GM18867 (cell line): ENCODE results near the gene KPTN.

Source experiments
- ATAC-seq: cut with Tn5 transposase; IDR thresholded peaks from one replicate; pipeline ENCODE4 v1.9.1; 2021; ENCODE audit warnings: mild to moderate bottlenecking, moderate library complexity; ENCODE audit not compliant: unreplicated experiment

Gene KPTN

GRCh38 chr19:47436712-47437401 lies 47.2 kb downstream of the KPTN start:
- no peak for ATAC-seq

DNA sequence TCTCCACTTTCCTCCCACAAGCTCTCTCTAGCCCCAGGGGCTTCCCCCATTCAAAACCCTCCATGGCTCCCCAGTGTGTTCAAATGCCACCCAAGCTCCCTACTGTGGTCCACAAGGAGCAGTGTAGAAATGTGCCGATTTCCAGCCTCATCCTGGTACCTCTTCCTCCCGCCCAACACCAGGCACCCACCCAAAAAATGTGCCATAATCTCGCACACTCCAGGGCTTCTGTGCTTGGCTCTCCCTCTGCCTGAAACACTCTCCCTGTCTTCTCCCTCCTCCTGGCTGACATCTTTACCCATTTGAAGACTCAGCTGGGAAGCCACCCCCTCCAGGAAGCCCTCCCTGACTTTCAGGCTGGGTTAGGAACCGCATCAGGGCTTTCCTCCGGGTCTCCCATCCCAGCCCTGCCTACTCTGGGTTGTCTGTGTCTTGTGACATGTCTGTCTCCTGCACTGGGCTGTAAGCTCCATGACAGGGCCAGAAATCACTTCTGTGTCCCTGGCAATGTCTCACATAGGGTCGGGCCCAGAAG lies 48.1 kb downstream of the KPTN start:
- ATAC-seq: no peak

DNA sequence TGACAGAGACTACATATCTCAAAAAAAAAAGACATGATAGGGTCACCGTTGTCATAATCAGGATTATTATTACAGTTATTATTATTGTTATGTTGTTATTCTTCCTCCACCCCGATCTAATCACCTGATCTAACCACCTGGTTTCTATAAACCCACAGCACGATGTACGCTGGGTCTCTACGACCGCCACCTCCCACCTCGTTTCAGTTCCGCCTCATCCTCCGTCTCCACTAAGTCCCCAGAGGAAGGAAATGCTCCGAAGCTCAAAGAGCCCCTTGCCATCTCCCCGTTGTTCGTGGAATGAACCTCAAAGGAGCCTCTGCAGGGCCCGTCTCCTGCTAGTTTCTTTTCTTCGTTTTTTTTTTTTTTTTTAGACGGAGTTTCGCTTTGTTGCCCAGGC lies 48.8 kb downstream of the KPTN start:
- no peak for ATAC-seq

- ATAC-seq: no peak
These were observed 49.9 kb downstream of the KPTN start for GRCh38 chr19:47434088-47434487.

GRCh38 chr19:47433121-47433520 lies 50.9 kb downstream of the KPTN start:
- no peak for ATAC-seq

DNA sequence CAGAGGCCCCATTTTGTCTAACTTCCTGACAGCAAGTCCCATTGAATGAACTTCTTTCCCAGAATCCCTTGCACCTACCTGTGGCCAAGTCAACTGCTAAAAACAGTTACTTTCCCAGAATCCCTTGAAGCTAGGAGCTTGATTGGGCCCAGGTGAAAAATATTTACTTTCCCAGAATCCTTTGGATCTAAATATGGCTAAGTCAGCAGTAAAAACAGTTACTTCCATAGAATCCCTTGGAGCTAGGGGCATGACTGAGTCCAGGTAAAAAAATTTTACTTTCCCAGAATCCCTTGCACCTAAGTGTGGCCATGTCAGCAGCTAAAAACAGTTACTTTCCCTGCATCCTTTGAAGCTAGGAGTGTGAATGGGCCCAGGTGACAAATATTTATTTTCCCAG lies 51.5 kb downstream of the KPTN start:
- no peak for ATAC-seq

DNA sequence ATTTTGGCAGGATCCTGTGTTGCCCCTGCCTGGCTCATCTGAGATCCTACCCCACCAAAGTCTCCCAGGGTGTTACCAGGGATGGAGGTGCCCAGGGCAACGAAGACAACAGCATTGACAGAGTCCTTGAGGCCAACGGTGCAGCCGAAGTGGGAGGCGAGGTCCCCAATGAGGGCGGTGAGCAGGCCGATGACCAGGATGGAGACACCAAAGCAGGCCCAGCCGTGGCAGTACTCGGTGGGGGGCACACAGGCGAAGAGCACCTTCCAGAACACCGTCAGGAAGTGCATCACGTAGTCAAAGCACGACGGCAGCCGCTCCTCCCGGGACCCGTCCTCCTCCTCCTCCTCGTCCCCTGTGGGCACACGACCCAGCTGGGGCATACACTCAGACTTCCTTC lies 51.9 kb downstream of the KPTN start:
- no peak for ATAC-seq

GRCh38 chr19:47430041-47430802 lies 53.8 kb downstream of the KPTN start:
- no peak for ATAC-seq

GRCh38 chr19:47429140-47429793 lies 54.8 kb downstream of the KPTN start:
- ATAC-seq: no peak

DNA sequence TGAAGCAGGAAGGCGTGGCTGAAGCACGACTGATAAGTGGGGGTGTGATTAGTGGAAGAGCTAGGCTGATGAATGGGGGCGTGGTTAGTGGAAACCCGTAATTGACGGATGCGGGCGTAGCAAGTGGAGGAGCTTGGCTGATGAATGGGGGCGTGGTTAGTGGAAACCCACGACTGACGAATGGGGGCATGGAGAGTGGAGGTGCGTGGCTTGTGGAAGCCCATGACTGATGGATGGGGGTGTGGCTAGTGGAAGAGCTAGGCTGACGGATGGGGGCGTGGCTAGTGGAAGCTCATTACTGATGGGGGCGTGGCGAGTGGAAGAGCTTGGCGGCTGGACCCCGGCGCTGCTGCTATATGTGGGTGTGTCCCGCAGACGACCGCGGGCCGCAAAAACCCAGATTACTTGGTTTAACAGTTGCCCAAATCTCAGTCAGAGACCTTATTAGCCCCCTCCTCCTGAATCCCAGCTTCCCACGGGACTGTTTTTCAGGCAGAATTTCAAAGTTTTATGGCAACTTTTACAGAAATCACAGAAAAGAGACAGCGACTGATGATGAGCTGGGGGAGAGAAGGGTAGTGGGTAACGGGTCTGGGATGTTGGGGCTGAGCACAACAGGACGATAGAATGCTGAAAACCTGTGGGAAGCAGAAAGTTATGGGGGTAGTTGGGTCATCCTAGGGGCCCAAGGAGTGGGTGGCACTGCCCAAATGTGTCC lies 55.7 kb downstream of the KPTN start:
- ATAC-seq: peak; percentile 62

- ATAC-seq: no peak
These were observed 56.5 kb downstream of the KPTN start for GRCh38 chr19:47427241-47428176.
